ENCODE measurements around the gene MCC.

Gene MCC

DNA sequence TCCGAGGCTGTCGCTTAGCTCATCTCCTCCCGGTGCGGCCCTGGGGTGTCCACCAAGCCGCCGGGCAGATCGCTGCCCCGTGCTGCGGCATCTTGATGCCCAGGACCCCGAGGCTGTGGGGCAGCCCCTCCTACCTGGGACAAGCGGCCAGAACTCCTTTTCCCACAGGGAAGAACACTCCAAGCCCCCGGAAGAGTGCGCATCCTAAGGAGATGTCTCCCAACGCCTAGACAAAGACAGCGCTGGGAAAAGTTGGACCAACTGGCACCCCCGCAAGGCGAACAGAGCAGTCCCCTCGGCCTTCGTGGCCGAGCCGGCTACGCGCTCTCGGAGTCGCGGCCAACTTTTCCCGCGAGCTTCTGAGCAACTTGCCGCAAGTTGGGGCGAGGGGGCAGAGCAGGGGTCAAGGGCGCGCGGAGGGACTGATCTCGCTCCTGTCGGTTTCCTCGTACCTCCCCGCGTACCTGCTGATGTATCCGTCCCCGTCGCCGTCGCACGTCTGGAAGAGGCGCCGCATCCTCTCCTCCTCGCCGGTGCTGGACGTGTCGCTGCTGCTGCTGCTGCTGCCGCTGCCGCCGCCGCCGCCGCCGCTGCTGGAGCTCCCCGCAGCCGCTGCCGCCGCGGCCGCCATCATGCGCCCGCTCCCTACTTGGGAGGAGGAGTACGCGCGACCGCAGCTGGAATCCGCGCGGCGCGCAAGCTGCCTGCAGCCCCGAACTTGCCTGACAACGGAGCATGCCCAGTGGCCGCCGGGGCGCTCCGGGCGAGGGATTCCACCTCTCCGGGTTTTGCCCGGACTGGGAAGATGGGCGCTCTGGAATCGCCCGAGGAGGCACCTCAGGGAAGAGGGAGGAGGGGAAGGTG, at the start of gene MCC:
MCC (minus strand) TSS at position 673 of the 864 bp plus-strand sequence.
- TF ChIP-seq, protein P1, sequence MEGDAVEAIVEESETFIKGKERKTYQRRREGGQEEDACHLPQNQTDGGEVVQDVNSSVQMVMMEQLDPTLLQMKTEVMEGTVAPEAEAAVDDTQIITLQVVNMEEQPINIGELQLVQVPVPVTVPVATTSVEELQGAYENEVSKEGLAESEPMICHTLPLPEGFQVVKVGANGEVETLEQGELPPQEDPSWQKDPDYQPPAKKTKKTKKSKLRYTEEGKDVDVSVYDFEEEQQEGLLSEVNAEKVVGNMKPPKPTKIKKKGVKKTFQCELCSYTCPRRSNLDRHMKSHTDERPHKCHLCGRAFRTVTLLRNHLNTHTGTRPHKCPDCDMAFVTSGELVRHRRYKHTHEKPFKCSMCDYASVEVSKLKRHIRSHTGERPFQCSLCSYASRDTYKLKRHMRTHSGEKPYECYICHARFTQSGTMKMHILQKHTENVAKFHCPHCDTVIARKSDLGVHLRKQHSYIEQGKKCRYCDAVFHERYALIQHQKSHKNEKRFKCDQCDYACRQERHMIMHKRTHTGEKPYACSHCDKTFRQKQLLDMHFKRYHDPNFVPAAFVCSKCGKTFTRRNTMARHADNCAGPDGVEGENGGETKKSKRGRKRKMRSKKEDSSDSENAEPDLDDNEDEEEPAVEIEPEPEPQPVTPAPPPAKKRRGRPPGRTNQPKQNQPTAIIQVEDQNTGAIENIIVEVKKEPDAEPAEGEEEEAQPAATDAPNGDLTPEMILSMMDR (IDR thresholded peaks at IDR 0.05; ENCODE audit: borderline replicate concordance, control extremely low read depth, extremely low read depth, insufficient read depth, missing control alignments) = no peak
- DNase-seq (ENCODE audit: low spot score) = peak; percentile 49
- in situ Hi-C loops (cut with MboI; ENCODE audit: low sequenced_read_pairs, unreplicated experiment) = no loop called here

DNA sequence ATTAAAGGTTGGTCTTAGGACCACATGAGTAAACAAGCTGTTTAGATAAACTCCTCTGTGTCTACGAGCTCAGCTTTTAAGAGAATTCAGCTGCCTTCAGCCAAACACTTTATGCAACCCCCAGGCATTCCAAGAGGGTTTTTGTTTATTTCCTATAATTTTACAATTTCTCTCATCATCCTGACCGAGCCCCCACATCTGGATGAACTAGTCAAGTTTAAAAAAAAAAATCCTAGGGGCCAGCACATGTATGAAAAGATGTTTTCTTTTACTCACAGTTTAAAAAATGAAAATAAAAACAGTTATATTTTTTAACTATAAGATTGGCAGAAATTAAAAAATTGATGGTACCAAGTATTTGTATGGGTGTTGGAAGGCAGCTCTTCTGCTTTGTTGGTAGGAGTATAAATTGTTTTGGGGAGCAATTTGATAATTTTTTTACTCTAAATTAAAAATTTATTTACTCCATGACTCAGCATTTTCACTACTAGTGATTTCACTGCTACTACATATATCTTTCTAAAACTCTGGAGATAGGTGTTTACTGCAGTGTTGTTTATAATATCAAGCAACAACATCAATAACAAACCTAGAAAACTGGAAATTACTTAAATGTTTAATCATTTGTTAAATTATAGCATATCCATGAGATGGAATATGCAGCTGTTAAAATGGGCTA, 43.4 kb upstream of the MCC start:
- TF ChIP-seq, protein P1 (IDR thresholded peaks at IDR 0.05; ENCODE audit: borderline replicate concordance, control extremely low read depth, extremely low read depth, insufficient read depth, missing control alignments) = no peak
- in situ Hi-C loops (cut with MboI; ENCODE audit: low sequenced_read_pairs, unreplicated experiment) = no loop called here
- no peak for DNase-seq (ENCODE audit: low spot score)

DNA sequence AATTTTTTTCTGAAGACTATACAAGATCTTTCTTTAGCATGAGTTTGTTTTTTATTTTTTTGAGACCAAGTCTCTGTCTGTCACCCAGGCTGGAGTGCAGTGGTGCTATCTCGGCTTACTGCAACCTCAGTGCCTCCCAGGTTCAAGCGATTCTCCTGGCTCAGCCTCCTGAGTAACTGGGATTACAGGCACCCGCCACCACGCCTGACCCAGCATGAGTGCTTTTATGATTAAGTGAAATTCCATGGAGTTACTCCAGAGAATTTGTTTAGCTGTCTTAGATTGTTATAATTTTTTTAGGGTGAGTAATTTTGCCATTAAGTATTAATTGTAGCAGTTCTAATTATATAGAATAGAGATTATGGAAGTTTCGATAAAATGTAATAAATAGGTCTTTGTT, 39.5 kb upstream of the MCC start:
- TF ChIP-seq, protein P1 (IDR thresholded peaks at IDR 0.05; ENCODE audit: borderline replicate concordance, control extremely low read depth, extremely low read depth, insufficient read depth, missing control alignments) = no peak
- in situ Hi-C loops (cut with MboI; ENCODE audit: low sequenced_read_pairs, unreplicated experiment) = no loop called here
- DNase-seq (ENCODE audit: low spot score) = no peak

DNA sequence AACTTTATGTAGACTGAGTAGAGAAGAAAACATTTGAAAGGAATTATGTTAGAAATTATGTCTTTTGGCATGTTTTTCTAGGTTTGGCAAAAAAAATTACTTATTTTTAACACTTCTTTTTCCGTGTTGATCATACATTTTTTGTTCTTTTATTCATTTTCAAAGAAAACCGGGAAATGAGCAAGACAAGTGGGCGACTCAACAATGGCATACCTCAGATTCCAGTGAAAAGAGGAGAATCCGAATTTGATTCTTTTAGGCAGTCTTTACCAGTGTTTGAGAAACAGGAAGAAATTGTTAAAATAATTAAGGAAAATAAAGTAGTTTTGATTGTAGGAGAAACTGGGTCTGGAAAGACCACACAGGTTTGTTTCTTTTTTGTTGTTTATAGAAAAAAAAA, 38.2 kb upstream of the MCC start:
- no peak for DNase-seq (ENCODE audit: low spot score)
- TF ChIP-seq, protein P1 (IDR thresholded peaks at IDR 0.05; ENCODE audit: borderline replicate concordance, control extremely low read depth, extremely low read depth, insufficient read depth, missing control alignments) = no peak
- in situ Hi-C loops (cut with MboI; ENCODE audit: low sequenced_read_pairs, unreplicated experiment) = no loop called here

DNA sequence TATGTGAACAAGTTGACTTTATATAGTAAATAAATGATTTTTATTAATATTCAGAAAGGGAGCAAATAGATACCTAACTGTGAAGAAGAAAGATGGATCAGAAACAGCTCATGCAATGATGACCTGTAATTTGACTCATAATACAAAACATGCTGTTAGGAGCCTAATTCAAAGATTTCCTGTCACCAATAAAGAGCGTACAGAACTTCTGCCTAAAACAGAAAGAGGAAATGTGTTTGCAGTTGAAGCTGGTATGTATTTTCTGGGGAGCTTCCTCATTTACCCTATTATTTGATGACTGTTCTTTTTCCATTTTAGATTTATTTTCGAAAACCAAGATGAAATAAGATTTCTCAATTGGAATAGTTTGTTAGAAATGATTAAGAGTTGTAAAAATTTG, 36.7 kb upstream of the MCC start:
- TF ChIP-seq, protein P1 (IDR thresholded peaks at IDR 0.05; ENCODE audit: borderline replicate concordance, control extremely low read depth, extremely low read depth, insufficient read depth, missing control alignments) = no peak
- peak; percentile 16 for DNase-seq (ENCODE audit: low spot score)
- in situ Hi-C loops (cut with MboI; ENCODE audit: low sequenced_read_pairs, unreplicated experiment) = loop anchor here (25.0 kb wide), 2 partner anchors 188 to 538 kb away; partner anchors contain the start of gene DCP2

DNA sequence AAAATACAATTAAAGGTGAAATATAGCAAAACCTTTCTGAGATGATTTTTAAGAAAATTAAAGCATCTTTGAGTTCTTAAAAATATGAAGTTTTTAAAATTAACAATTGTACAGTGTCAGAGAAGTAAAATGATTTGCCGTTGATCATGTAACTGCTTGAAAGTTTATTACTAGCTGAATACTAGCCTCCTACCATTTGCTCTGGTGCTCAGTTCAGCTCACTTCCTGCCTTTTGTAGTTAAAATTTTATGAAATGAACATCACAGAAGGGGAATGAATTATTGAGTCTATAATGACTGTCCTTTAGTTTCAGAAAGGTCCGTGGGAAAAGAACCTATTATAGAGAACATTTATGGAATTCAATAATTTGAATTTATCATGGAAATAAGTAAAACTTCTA, 34.9 kb upstream of the MCC start:
- no peak for DNase-seq (ENCODE audit: low spot score)
- TF ChIP-seq, protein P1 (IDR thresholded peaks at IDR 0.05; ENCODE audit: borderline replicate concordance, control extremely low read depth, extremely low read depth, insufficient read depth, missing control alignments) = no peak
- in situ Hi-C loops (cut with MboI; ENCODE audit: low sequenced_read_pairs, unreplicated experiment) = loop anchor here (25.0 kb wide), 2 partner anchors 186 to 536 kb away; partner anchors contain the start of gene DCP2

Measured in GM13976 (cell line).